Muscle of arm (tissue), 12 donors: ENCODE results near the gene ARID3C. TPM values are rescaled to one million over a fixed set of nuclear protein-coding genes. Genes with fewer than 3 reads are reported as not detected.
A peak's percentile ranks its signal among the peaks of the same experiment; 100 is the strongest.

Experiments used
- DNase-seq: peaks from one replicate; pipeline ENCODE4 v3.0.0-alpha.2; 2013
- polyA plus RNA-seq, 12 donors: library from polyadenylated mRNA; unstranded; fragments of 120-200 nt; gene quantifications; one replicate each; pipeline ENCODE4 v1.2.1, GENCODE V29; 2013; ENCODE audit not compliant: insufficient read length in 12 of 12

ARID3C gene
- polyA plus RNA-seq, 12 donors, result 0.08 to 0.18 (median 0.11) TPM; not detected in 8

- DNase-seq, result no peak
Measured at GRCh38 chr9:34579104-34579807, 49.6 kb downstream of the ARID3C start.

- DNase-seq, result peak; percentile 71
Measured at GRCh38 chr9:34578241-34579103, 50.4 kb downstream of the ARID3C start.

GRCh38 chr9:34577400-34578240 lies 51.2 kb downstream of the ARID3C start:
- DNase-seq, result peak; percentile 84

- DNase-seq, result peak; percentile 49
Measured at GRCh38 chr9:34576597-34577399, 52.1 kb downstream of the ARID3C start.

GRCh38 chr9:34575862-34576596 lies 52.8 kb downstream of the ARID3C start:
- DNase-seq, result no peak

- no peak for DNase-seq
Measured at GRCh38 chr9:34575241-34575640, 53.6 kb downstream of the ARID3C start.

GRCh38 chr9:34574571-34574970 lies 54.3 kb downstream of the ARID3C start:
- peak; percentile 66 for DNase-seq

- DNase-seq, result no peak
Measured at GRCh38 chr9:34573599-34574325, 55.1 kb downstream of the ARID3C start.

GRCh38 chr9:34572628-34573027 lies 56.2 kb downstream of the ARID3C start:
- DNase-seq, result no peak

- no peak for DNase-seq
Measured at GRCh38 chr9:34572092-34572491, 56.8 kb downstream of the ARID3C start.

GRCh38 chr9:34571481-34571810 lies 57.4 kb downstream of the ARID3C start:
- DNase-seq, result no peak

Other genes starting within 250 kb of the ARID3C start
- 10 to 100 TPM in 11 of 12 donors, not detected in 1; 10.3 to 16.4 (median 12.0) TPM for gene FAM219A, start 170.5 kb downstream of the ARID3C start, polyA plus RNA-seq
- under 1 TPM in 2 of 12 donors, not detected in 10; 0.25 to 0.28 TPM for gene DNAI1, start 170.3 kb downstream of the ARID3C start, polyA plus RNA-seq
- gene ENHO, start 106.1 kb downstream of the ARID3C start, polyA plus RNA-seq, result 1 to 10 TPM in 10 of 12 donors, not detected in 2; 2.0 to 7.2 (median 3.3) TPM
- gene CNTFR, start 39.3 kb downstream of the ARID3C start, polyA plus RNA-seq, result 10 to 100 TPM in 11 of 12 donors, not detected in 1; 32.6 to 79.2 (median 56.4) TPM
- gene RPP25L, start 17.0 kb downstream of the ARID3C start, polyA plus RNA-seq, result 10 to 100 TPM in 11 of 12 donors, not detected in 1; 11.1 to 27.4 (median 17.9) TPM
- gene DCTN3, start 8.6 kb downstream of the ARID3C start, polyA plus RNA-seq, result 10 to 100 TPM in 11 of 12 donors, not detected in 1; 59.1 to 95.8 (median 62.5) TPM
- 10 to 100 TPM in 11 of 12 donors, not detected in 1; 37.0 to 60.3 (median 45.3) TPM for gene SIGMAR1, start 8.7 kb upstream of the ARID3C start, polyA plus RNA-seq
- gene GALT, start 17.6 kb upstream of the ARID3C start, polyA plus RNA-seq, result 10 to 100 TPM in 11 of 12 donors, not detected in 1; 27.3 to 55.5 (median 38.8) TPM
- gene IL11RA, start 23.1 kb upstream of the ARID3C start, polyA plus RNA-seq, result 100 to 1,000 TPM in 8 of 12 donors, 10 to 100 TPM in 3, not detected in 1; 75.0 to 183 (median 124) TPM
- gene CCL27, start 33.6 kb upstream of the ARID3C start, polyA plus RNA-seq, result 1 to 10 TPM in 1 of 12 donors, under 1 TPM in 8, not detected in 3; 0.17 to 1.3 (median 0.53) TPM
- gene CCL19, start 62.2 kb upstream of the ARID3C start, polyA plus RNA-seq, result 100 to 1,000 TPM in 1 of 12 donors, 10 to 100 TPM in 1, 1 to 10 TPM in 1, under 1 TPM in 3, not detected in 6; 0.17 to 117 (median 3.1) TPM
- gene CCL21, start 81.1 kb upstream of the ARID3C start, polyA plus RNA-seq, result 100 to 1,000 TPM in 1 of 12 donors, 10 to 100 TPM in 8, 1 to 10 TPM in 2, not detected in 1; 7.5 to 268 (median 11.4) TPM